SK-N-MC (cell line): ENCODE measurements around the gene DIAPH3.

ENCODE experiments used
- DNase-seq: peaks from one replicate; pipeline ENCODE4 v3.0.0-alpha.2; 2011; ENCODE audit warnings: low read depth, low spot score
- H3K27ac ChIP-seq: fragments of 200-600 bp; sonication (generic); 2 replicates; pipeline ENCODE4 v1.5.1; 2016; ENCODE audit warnings: mixed run types
- H3K36me3 ChIP-seq: fragments of 200-600 bp; sonication (generic); 2 replicates; pipeline ENCODE4 v1.6.1; 2017; ENCODE audit warnings: antibody characterized with exemption, low read length, mixed read lengths; ENCODE audit not compliant: insufficient read depth
- H3K4me3 ChIP-seq: fragments of 200-600 bp; sonication (generic); 2 replicates; pipeline ENCODE4 v1.5.1; 2016
- H3K9ac ChIP-seq: fragments of 200-600 bp; sonication (generic); 2 replicates; pipeline ENCODE4 v1.8.0; 2017; ENCODE audit warnings: mixed run types, mixed read lengths; ENCODE audit not compliant: insufficient read length
- H3K9me3 ChIP-seq: fragments of 200-600 bp; sonication (generic); 2 replicates; pipeline ENCODE4 v1.6.1; 2017; ENCODE audit warnings: low read depth, mild to moderate bottlenecking, antibody characterized with exemption, low read length, moderate library complexity, mixed read lengths
- EZH2 ChIP-seq: fragments of 200-600 bp; sonication (generic); IDR thresholded peaks from one replicate; pipeline ENCODE4 v1.6.1; 2017; ENCODE audit warnings: antibody characterized with exemption
- FOXP2 ChIP-seq: optimal IDR thresholded peaks from 2 replicates; pipeline ENCODE3; 2011; ENCODE audit warnings: mild to moderate bottlenecking, moderate library complexity; ENCODE audit not compliant: insufficient read depth; ENCODE audit errors: extremely low read length, control extremely low read depth
- POLR2AphosphoS5 ChIP-seq: IDR thresholded peaks from 2 replicates; pipeline ENCODE4 v1.6.1; 2012; ENCODE audit warnings: mild to moderate bottlenecking, low read depth, low read length, borderline replicate concordance

The DIAPH3 gene

DNA sequence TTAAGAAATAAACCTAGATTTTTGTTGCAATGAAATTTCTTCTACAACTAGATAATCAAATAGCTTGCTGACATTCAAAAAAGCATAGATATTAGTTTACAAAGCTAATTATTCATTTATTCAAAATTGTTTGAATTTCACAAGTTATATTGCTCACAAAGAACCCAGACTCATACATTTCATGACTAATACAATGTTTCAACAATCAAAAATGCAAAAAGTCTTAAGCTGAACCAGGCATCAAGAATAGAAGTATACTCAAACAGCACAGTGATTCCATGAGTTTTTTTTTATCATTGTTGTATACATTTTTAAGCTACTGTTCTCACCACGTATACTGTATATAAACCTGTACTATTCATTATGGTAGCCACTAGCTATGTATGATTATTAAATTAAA lies 51.0 kb downstream of the DIAPH3 start:
- no peak for DNase-seq
- no peak overlapping the region for H3K4me3 ChIP-seq
- H3K36me3 ChIP-seq = peaks cover 55% of the 10 kb centered on the region
- TF ChIP-seq POLR2AphosphoS5 = no peak
- no peak for TF ChIP-seq FOXP2
- no peak for TF ChIP-seq EZH2
- H3K27ac ChIP-seq = no peak overlapping the region
- H3K9me3 ChIP-seq = peaks cover 4% of the 10 kb centered on the region; the same call in 1 of the 2 replicates
- H3K9ac ChIP-seq = no peak overlapping the region

DNA sequence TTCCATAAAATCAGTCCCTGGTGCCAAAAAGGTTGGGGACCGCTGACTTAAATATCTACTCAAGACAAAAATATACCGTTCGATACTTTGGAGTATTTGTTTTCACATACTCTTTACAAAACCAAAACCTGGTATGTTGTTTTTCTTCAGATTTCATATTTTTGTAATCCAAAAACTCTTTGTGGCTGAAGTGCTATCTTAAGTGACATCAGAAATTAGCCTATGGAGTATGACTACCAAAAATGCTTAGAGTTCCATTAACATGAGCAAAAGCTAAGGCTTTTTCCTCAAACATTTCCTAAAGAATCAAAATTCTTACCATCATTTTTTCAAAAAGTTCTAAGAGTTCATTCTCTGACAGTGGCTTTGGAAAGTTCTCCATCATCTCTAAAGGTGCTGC lies 52.0 kb downstream of the DIAPH3 start:
- H3K9me3 ChIP-seq = peaks cover 3% of the 10 kb centered on the region; the same call in 1 of the 2 replicates
- no peak for TF ChIP-seq FOXP2
- no peak for TF ChIP-seq EZH2
- no peak for TF ChIP-seq POLR2AphosphoS5
- DNase-seq = no peak
- H3K27ac ChIP-seq = no peak overlapping the region
- no peak overlapping the region for H3K9ac ChIP-seq
- no peak overlapping the region for H3K4me3 ChIP-seq
- peaks cover 65% of the 10 kb centered on the region for H3K36me3 ChIP-seq

DNA sequence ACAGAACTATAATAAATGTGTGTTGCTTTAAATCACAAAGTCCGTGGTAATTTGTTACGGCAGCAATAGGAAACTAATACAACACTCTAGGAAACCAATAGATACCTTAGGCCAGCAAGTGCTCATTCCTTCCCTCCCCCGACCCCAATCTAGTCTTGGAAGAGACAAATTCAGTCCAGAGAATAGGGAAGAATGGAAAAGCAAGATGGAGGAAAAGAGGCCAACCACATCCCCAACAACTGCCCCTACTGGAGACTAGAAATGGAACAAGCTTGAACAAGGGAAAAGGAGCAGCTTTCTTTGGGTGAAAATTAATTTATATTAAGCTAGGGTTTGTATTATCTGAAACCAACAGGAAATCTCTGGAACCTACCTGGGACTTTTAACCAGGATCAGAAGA lies 54.4 kb downstream of the DIAPH3 start:
- H3K9me3 ChIP-seq = peaks cover 3% of the 10 kb centered on the region; the same call in 1 of the 2 replicates
- no peak overlapping the region for H3K4me3 ChIP-seq
- no peak for TF ChIP-seq POLR2AphosphoS5
- no peak for TF ChIP-seq EZH2
- no peak for TF ChIP-seq FOXP2
- no peak overlapping the region for H3K9ac ChIP-seq
- DNase-seq = no peak
- peaks cover 55% of the 10 kb centered on the region for H3K36me3 ChIP-seq
- H3K27ac ChIP-seq = no peak overlapping the region

DNA sequence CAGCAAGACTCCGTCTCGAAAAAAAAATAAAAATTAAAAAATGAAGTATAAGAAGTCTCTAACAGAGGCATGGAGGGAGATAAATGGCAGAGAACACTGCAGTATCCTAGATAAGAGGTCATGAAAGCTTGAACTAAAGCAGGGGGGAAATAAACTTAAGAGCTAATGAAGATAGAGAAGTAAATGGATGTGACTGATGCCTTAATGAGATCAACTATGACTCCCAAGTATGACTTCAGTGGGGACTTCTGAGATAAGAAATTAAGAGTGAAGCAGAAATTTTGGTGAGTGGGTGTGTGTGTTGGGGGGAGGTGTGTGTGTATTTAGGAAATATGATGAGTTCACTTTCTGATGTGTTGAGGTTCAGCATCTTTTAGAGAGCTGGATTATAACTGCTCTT lies 55.1 kb downstream of the DIAPH3 start:
- H3K9ac ChIP-seq = no peak overlapping the region
- DNase-seq = no peak
- no peak overlapping the region for H3K4me3 ChIP-seq
- H3K27ac ChIP-seq = no peak overlapping the region
- TF ChIP-seq EZH2 (no peak), FOXP2 (no peak), POLR2AphosphoS5 (no peak)
- H3K9me3 ChIP-seq = peaks cover 3% of the 10 kb centered on the region; the same call in 1 of the 2 replicates
- peaks cover 55% of the 10 kb centered on the region for H3K36me3 ChIP-seq

DNA sequence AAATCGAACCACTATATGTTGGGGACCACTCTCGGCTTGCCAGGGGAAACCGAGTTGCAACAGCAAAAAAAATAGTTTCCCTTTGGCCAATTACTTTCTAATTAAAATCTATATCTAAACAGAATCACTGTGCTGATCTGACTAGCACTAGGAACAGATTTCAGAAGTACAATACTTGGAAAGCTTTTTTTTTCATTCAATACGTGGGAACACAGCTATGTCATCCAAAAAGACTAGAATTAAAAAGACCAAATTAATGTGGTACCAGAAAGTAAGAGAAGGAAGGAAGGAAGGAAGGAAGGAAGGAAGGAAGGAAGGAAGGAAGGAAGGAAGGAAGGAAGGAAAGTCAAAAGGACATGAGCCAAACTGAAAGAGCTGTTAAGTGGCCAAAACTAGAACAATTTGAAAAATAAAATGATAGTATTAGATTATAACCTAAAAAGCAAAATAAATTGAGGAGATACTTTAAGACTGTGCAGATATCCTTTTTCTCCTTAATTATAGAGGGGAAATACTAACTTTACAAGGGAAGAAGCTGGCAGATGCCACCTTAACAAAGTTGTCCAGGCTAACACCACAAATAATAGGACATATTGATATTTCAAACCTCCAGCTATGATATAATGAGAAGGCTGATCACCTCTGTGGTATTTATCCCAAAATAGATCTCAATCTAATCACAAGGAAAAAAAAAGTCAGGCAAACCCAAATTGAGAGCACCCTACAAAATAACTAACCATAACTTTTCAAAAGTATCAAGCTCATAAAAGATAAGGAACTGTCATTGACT lies 63.9 kb downstream of the DIAPH3 start:
- DNase-seq = peak; percentile 97
- peaks cover 29% of the 10 kb centered on the region for H3K36me3 ChIP-seq
- peak overlapping the region; percentile 65 for H3K4me3 ChIP-seq
- 0 out of 2 replicates have a peak, but pooled peaks cover 11% of the 10 kb centered on the region for H3K9me3 ChIP-seq
- H3K9ac ChIP-seq = peak overlapping the region; percentile 72
- peak overlapping the region; percentile 100 for H3K27ac ChIP-seq
- TF ChIP-seq POLR2AphosphoS5 (peak; percentile 39; the same call in 1 of the 2 replicates), FOXP2 (no peak)

DNA sequence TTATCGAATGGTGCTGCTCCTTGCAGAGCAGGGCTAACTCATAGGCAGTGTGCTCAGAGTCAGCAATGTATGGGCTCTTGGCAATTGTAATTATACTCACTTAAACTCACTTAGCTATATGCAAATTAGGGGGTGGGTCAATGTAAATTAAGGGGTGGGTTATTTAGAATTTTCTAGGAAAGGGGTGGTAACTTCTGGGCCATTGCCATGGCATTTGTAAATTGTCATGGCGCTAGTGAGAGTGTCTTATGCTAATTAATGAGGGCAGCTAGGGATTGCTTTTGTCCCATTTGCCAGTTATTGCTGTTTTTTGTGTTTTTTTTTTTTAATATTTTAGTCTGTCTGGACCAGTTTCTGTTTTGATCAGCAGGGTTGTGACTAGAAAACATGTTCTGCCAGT lies 68.4 kb downstream of the DIAPH3 start:
- Histone ChIP-seq H3K9ac (no peak overlapping the region), H3K9me3 (0 out of 2 replicates have a peak, but pooled peaks cover 11% of the 10 kb centered on the region), H3K4me3 (no peak overlapping the region), H3K27ac (no peak overlapping the region), H3K36me3 (peaks cover 45% of the 10 kb centered on the region)
- no peak for DNase-seq
- TF ChIP-seq POLR2AphosphoS5 = no peak
- no peak for TF ChIP-seq EZH2
- no peak for TF ChIP-seq FOXP2

DNA sequence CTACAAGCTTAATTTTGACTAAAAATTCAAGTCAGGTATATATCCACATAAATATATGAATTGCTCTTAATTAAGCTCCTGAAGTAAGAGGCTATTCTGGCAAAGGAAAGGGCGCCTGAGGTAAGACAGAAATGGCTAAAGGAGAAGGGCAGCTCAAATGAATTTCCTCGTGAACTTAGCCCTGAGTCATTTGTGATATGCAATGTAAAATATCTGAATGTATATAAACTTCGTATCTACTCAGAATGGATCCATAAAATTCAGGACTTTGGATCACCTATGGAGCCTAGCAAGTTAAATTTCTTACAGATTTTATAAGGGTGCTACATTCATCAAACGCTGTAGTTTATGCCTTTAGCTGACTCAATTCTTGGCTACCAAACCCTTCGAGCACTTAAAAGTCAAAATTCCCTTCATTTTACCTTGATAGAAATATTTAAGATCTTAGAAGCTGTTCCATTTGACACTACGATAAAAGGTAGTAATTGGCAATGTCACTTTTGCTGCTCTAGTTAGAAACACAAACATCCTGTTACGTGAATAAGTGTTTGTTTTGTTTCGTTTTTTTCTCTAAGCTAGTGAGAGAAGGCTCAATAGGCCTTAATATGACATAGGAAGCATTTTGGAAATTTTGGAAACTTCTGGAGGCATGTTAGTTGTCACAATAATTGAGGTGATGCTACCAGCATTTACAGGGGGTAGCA lies 69.2 kb downstream of the DIAPH3 start:
- DNase-seq = no peak
- Histone ChIP-seq H3K9me3 (0 out of 2 replicates have a peak, but pooled peaks cover 11% of the 10 kb centered on the region), H3K4me3 (no peak overlapping the region), H3K36me3 (peaks cover 53% of the 10 kb centered on the region), H3K9ac (peak overlapping the region; percentile 22), H3K27ac (peak overlapping the region; percentile 71)
- TF ChIP-seq FOXP2 (no peak), EZH2 (no peak), POLR2AphosphoS5 (no peak)

DNA sequence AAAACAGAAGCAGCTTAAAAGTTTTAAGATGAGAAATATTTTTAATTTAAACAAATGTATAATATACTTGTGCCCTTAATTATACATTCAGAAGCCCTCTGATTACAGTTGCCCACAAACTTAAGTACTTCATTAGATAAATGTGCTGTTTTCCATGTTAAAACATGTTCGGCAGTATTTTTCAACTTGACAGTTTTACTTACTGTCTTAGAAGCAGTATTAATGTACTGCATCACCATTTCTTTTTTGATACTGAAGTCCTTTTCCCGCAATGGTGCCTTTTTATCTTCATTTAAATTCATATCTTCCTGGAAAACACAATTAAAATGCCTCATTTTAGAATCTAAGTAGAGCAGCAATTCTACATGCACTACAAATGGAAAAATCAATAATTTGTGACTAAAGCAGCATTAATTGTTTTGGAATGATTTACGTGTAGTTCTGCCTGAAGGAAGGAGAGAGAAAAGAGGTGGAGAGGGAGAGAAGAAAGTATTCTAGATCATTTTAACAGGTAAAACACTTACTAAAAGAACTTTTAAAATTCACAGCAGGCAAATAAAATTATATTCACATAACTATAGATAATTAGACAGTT lies 70.2 kb downstream of the DIAPH3 start:
- no peak for TF ChIP-seq EZH2
- peak; percentile 14; the same call in 1 of the 2 replicates for TF ChIP-seq POLR2AphosphoS5
- Histone ChIP-seq H3K9me3 (0 out of 2 replicates have a peak, but pooled peaks cover 11% of the 10 kb centered on the region), H3K9ac (peak overlapping the region; percentile 47), H3K36me3 (peaks cover 54% of the 10 kb centered on the region), H3K4me3 (peak overlapping the region; percentile 45; the same call in 1 of the 2 replicates), H3K27ac (peak overlapping the region; percentile 71)
- DNase-seq = peak; percentile 55
